HG03575 (cell line): ENCODE measurements around the gene FAM229B.

Experiments
- ATAC-seq: cut with Tn5 transposase; IDR thresholded peaks from one replicate; pipeline ENCODE4 v1.9.1; 2021; ENCODE audit not compliant: unreplicated experiment, insufficient number of reproducible peaks, low FRiP score; ENCODE audit errors: extremely low read depth

FAM229B gene

DNA sequence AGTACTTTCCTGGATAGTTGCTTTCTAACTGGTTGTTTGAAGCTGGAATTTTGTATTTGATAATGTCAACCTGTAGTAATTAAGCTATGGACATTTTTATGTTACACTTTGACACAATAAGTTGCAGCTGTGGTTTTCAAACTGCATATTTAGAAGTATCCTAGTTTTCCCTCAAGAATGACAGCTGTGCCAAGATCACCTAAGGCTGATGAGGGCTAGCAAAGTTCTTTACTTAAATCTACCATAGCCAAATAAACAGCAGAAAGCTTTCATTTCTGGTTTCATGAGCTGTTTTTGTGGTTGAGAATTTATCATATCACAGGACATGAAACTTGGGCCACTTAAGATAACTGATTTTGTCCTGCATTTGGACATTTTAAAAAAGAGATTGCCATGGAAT, 30.6 kb downstream of the FAM229B start:
- no peak for ATAC-seq

DNA sequence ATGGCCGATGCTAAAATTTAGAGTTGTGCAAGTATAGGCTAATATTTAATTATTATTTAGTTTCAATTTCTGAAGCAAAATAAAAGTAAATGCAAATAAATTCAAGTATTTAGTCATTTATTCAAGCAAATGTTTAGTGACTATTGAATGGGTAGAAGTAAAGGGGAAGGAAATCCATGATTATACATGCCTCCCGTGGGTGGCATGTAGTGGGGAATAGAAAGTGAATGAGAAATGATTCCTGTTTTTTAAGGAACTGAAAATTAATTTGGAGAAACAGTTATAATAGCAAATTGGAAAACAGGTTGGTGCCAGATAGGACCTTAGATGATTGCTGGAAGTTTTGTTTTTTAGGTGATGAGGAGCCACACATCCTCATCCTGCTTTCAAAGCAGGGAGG, 35.4 kb downstream of the FAM229B start:
- no peak for ATAC-seq

DNA sequence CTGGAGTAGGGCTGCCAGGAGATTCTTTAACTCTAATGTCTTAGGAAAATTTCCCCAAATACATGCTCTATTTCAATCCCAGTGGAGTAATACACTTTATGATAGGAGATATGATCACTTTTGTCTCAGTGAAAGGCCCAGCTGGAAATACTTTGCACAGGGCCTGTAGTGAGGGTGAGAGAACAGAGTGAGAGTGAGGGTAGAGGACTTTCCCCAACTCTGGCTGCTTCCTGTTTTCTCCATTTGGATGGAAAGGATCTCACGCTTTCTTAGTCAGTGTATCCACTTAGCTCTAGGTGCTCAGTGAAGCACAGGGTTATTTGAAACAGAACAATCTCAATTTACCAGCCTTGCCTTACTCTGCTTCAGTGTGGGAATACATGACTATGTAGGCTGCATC, 36.6 kb downstream of the FAM229B start:
- ATAC-seq, result no peak

DNA sequence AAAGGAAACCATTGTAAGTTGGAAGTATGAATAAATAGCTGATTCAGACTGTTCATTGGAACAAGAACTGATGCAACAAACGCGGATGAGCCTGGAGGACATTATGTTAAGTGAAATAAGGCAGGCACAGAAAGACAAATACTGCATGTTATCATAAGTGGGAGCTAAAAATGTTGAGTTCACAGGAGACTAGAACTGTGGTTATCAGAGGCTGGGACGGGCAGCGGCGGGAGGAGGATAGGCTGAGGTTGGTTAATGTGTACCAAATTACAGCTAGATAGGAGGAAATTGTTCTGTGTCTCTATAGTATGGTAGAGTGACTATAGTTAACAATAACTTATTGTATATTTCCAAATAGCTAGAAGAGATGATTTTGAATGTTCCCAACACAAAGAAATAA, 40.8 kb downstream of the FAM229B start:
- ATAC-seq, result no peak

DNA sequence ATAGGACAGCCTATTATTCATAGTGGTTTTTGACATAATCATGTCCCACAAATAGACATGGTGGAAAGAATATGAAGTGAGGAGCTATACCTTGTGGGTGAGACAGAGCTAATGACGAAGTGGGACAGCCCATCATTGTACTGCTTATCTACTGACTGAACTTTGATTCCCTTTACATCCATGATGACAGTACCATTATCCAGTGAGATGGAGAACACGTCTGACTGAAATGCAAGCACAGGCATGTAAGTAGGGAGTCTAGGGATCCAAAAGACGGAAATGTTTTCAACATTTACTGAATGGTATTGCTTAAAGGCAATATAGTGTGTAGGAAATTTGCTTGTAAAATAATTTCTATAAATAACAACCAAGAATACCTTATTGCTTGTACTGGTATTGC, 43.5 kb downstream of the FAM229B start:
- ATAC-seq, result no peak

DNA sequence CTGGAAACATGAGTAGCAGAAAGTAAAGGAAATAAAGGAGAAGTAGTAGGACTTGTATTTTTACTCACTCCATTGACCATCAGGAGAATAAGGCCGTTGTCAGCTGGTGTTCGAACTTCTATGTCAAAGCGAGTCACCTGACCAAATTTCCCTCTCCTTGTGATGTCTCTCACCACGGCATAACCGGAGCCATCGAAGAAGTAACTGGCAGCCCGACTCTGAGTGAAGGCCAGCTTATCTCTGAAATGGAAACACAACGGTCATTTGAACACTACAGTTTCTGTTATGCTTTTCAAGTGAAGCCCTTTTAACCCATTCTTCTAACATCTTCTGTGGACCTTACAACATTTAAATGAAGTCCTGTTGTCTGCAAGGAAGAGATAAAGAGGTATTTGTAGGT, 51.7 kb downstream of the FAM229B start:
- ATAC-seq, result no peak

DNA sequence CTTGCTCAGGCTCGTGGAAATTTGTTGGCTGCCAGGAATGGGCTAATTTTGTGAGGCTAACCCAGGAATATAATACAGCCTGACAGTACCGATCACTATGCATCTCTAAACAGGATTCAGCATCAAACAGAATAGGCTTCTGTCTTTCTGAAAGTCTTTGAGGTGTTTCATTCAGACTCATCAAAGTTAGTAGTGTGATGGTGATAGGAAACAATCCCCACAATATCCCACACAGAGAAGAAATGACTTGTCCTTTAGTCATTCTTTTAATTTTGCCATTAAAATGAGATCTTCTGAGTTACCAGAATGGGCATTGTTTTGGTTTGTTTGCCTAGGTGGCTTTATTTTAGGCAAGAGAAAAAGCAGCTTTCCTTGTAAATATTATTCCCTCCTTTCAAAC, 54.3 kb downstream of the FAM229B start:
- ATAC-seq, result no peak

DNA sequence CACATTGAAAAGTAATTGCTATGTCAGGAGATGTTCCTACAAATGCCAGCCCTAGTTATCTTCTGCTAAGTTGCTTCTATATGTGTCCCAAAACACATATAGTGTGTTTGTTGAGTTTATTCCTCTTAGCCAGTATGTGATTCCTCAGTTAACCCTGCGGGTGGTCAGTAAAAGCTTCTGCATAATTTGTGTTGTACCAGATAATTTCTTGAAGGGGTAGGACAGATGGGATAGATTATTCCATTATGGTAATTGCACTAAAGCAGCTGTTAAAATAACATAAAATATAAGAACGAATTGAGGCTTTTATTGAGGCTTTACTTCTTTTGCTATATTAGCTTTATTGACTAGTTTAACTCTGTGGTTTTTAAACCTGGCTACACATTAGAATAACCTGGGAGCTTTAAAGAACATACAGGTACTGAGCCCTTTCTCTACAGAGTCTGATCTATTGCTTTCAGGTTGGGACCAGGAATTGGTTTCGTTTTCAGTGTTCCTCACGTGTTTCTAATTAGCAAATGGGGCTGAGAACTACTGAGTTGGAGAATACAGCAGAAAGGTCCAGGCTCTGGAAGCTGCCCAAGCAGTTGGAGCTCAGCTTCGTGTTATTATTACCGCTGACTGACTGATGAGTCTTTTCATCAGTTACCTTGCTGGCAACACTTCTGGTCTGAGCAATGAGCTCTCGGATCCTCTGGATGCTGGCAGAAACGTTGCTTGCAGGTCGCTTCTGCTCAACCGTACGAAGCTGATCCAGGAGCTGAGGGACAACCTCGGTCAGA, 56.9 kb downstream of the FAM229B start:
- no peak for ATAC-seq

DNA sequence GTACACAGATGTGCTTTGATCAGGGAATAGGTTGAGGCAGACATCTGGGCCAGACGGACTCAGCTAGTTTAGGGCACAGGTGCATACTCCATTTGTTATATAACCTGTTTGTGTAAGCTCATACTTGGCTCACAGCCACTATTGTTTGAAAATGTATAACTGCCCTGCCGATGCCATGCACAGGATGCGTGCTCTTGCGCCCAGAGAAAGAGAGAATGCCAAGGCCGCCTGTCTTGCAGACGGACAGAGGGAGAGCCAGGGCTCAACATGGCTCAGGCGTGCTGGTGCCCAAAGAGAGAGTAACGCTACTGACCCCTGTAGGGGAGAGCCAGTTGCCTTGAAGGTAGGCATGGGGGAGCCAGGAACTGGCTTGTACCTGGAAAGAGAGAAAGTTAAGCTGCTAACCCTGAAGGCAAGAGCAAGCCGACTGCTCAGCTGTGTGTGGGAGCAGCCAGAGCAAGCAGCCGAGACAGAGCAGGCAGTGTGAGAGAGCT, 57.7 kb downstream of the FAM229B start:
- no peak for ATAC-seq

DNA sequence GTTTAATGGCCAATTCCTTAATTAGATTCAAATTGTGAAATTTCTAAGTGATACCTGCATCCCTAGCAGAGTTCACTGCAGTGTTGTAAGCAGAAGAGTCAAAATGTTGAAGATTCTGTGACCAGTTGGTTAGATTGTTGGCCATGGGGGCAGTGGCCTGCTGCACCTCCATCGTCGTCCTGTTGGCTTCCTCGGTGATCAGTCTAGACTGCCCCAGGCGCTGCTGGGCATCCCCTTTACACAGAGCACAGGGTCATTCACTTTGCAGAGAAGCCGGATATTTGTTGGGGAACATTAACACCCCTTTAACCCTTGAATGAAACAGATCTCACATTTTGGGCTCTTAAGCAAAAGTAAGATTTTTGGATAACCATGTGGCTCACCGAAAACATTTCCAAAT, 60.7 kb downstream of the FAM229B start:
- no peak for ATAC-seq

DNA sequence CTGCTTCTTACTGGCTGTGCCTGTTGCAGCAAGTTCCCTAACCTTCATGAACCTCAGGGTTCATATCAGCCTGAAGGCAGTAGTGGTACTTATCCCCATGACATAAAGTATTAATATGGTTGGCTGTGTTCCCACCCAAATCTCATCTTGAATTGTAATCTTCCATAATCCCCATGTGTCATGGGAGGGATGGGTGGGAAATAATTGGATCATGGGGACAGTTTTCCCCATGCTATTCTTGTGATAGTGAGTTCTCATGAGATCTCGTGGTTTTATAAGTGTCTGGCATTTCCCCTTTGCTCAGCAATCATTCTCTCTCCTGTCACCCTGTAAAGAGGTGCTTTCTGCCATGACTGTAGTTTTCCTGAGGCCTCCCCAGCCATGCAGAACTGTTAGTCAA, 61.8 kb downstream of the FAM229B start:
- ATAC-seq, result no peak

DNA sequence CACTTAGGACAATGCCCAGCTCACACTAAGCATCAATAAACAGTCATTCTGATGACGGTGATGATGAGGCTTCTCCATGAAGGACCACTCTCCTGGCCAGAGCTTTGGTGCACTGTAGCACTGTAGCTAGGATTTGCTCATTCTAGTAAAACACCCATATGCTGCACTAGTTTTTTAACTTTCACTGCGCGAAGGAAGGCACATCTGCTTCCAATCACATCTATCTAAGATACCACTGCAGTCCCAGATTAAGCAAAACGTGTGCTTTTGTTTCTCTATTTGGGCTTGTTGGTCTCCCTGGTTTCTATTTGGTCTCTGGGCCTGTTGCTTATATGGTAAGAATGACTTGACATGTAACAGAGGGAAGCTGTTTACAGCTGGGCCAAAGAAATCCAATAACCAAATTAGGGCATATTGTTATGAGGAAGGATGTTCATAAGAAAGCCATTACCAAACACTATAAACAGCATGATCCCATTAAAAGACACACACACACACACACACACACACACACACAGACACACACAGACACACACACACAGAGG, 62.4 kb downstream of the FAM229B start:
- ATAC-seq, result no peak

DNA sequence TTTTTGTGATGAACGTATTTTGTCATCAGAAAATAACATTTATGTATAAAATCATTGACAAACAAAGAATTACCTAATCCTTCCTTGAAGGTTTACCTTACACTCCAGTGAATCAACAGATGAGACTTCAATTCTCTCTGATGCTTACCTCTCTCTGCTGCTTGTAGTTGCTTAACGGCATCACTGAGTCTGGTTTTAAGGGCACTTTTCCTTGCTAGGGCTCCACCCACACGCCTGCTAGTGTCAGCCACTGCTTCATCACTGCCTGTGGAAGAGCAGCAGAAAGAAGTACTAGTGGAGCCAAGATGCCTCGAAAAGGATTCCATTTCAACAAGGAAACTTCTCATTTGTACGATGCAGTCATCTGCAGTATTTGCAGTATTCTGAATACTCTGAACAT, 63.0 kb downstream of the FAM229B start:
- no peak for ATAC-seq
